ENCODE measurements around the gene ETFA. TPM values are rescaled to one million over a fixed set of nuclear protein-coding genes. Genes with fewer than 3 reads are reported as not detected.

Gene ETFA
- total and polyA plus RNA-seq, 10 of the 15 experiments (the other 5 are each of a cell fraction or from before 2014, with no cell fraction given) = 114 to 331 (median 152) TPM

- TF ChIP-seq RELB (IDR thresholded peaks at IDR 0.05; ENCODE audit: low read depth) (no peak), RAD51 (IDR thresholded peaks at IDR 0.05) (no peak), RAD21 (IDR thresholded peaks at IDR 0.05; ENCODE audit: insufficient read depth, low read depth, low read length) (no peak), SMAD1 (IDR thresholded peaks at IDR 0.05; ENCODE audit: low read depth, partially characterized antibody) (no peak), CHD4 (IDR thresholded peaks at IDR 0.05) (no peak), ESRRA (IDR thresholded peaks at IDR 0.05; ENCODE audit: low read length) (no peak), MAX (IDR thresholded peaks at IDR 0.05; ENCODE audit: low read depth, low read length) (no peak), CTCF (IDR thresholded peaks at IDR 0.05 in 2 of 3, conservative IDR thresholded peaks at IDR 0.05 in 1 of 3; ENCODE audit: control insufficient read depth in 2 of 3, extremely low read depth in 1 of 3, insufficient read depth in 1 of 3, low read depth in 3 of 3, low read length in 3 of 3) (no peak), ZNF24 (IDR thresholded peaks at IDR 0.05) (no peak), NFIC (IDR thresholded peaks at IDR 0.05; ENCODE audit: low read depth, low read length) (no peak), ELK1 (IDR thresholded peaks at IDR 0.05; ENCODE audit: low read depth, low read length) (no peak), STAT1 (conservative IDR thresholded peaks at IDR 0.05) (no peak), SRF (IDR thresholded peaks at IDR 0.05; ENCODE audit: low read depth in 2 of 2, low read length in 2 of 2) (no peak), SPI1 (IDR thresholded peaks at IDR 0.05; ENCODE audit: borderline replicate concordance, insufficient read depth, low read depth, low read length) (no peak), POU2F2 (IDR thresholded peaks at IDR 0.05; ENCODE audit: borderline replicate concordance, low read depth, low read length) (no peak)
- no peak for DNase-seq (ENCODE audit: low read depth, low spot score)
- Histone ChIP-seq H3K27ac (ENCODE audit: control insufficient read depth, insufficient read depth) (no peak overlapping the region), H3K4me3 (no peak overlapping the region), H3K9ac (ENCODE audit: control insufficient read depth, insufficient read depth, low read length) (no peak overlapping the region), H4K20me1 (ENCODE audit: control insufficient read depth, insufficient read depth) (no peaks in the 10 kb centered on the region; the same call in 1 of the 2 replicates), H3K36me3 (ENCODE audit: control insufficient read depth in 2 of 2, insufficient read depth in 2 of 2, low read length in 1 of 2) (no peaks in the 10 kb centered on the region), H3K4me1 (ENCODE audit: control insufficient read depth, insufficient read depth, low read length) (no peaks in the 10 kb centered on the region), H3K79me2 (ENCODE audit: control insufficient read depth, insufficient read depth, low read length) (no peaks in the 10 kb centered on the region), H3K27me3 (replicated peaks in 1 of 2; ENCODE audit: control insufficient read depth in 2 of 2, insufficient read depth in 2 of 2, low read length in 1 of 2) (peaks cover 0 to 4% of the 10 kb centered on the region in 2 experiments; a peak in 3 of 4 replicates), H3K4me2 (ENCODE audit: control insufficient read depth, insufficient read depth) (no peak overlapping the region), H2AFZ (ENCODE audit: control insufficient read depth, low read depth, low read length) (no peak overlapping the region), H3K9me3 (replicated peaks; ENCODE audit: control insufficient read depth, insufficient read depth, low read length) (no peaks in the 10 kb centered on the region)
- no peak for FAIRE-seq
- POLR2A ChIA-PET = no interaction called here
- no TSS peak for BruUV-seq (replicated peaks)
- 64% methylated on average over 5 of the region's 5 CpGs for WGBS (ENCODE audit: insufficient coverage, insufficient replicate concordance, low lambda C conversion rate, missing lambda C conversion rate)
- RAD21 ChIA-PET (ENCODE audit: unreplicated experiment) = no interaction called here
- no peak for ATAC-seq
- SMC1A ChIA-PET (ENCODE audit: uncharacterized antibody, unreplicated experiment) = no interaction called here
- CTCF ChIA-PET = no interaction called here
- in situ Hi-C loops (cut with MboI) = no loop called here
- intact Hi-C loops (cut with micrococcal nuclease; ENCODE audit: unreplicated experiment) = no loop called here
Measured at GRCh38 chr15:76174654-76175053, 136.6 kb downstream of the ETFA start.

All from GM12878 (cell line).